Pericardium fibroblast (primary cell): ENCODE results near the gene DUSP15. TPM values are rescaled to one million over a fixed set of nuclear protein-coding genes. Genes with fewer than 3 reads are reported as not detected.

Source experiments
- total RNA-seq: library from RNA; depleted of rRNA; stranded (reverse); fragments of >200 nt; gene quantifications from 2 replicates; pipeline ENCODE4 v1.2.3, GENCODE V29; 2015

The DUSP15 gene
- 0.09 and 0.70 TPM in 2 replicates for total RNA-seq

DNA sequence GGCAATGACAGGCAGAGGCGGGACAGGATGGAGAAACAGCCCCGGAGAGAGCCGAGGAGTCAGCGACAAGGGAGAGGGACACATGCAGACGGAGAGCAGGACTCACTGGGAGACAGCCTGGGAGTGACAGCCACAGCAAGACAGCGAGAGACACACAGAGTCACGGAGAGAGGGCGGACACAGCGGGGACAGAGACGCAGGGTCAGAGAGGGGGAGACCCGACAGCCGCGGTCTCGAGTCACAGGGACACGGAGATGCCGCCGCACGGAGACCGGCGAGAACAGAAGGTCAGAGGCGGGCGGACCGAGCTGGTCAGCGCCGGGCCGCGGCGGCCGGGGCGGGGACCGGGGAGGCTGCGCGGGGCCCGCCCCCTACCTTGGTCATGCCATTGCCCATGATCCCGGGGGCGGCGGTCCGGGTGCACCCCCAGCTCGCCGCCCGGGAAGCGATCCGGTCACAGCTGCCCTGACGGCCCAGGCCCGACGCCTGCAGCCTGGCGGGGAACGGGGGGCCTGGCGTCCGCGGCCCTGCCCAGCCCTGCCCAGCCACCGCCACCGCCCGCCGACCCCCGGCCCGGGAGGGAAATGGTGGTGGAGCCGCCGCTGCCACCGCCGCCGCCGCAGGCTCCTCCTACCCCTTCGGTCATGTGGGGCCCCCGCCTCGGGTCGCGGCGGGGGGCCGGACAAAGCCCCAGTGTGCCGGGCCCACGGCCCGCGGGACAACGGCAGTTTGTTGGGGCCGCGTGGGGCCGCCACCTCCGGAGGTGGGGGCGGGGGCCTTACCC lies at the start of gene DUSP15, which contains the start of gene TTLL9:
Gene DUSP15, minus strand, starts transcription at position 586 of the 784 bp plus-strand sequence. Its CDS starts 190 bp downstream, at position 396.
Gene TTLL9, plus strand, starts transcription at position 693 of the 784 bp plus-strand sequence. CDS start 493 bp downstream, outside the sequence.

GRCh38 chr20:31845300-31845863 lies 24.9 kb downstream of the DUSP15 start, which contains the start of gene FOXS1:
FOXS1 (minus strand) TSS chr20:31845604; CDS start chr20:31845542, 62 bp downstream.

DNA sequence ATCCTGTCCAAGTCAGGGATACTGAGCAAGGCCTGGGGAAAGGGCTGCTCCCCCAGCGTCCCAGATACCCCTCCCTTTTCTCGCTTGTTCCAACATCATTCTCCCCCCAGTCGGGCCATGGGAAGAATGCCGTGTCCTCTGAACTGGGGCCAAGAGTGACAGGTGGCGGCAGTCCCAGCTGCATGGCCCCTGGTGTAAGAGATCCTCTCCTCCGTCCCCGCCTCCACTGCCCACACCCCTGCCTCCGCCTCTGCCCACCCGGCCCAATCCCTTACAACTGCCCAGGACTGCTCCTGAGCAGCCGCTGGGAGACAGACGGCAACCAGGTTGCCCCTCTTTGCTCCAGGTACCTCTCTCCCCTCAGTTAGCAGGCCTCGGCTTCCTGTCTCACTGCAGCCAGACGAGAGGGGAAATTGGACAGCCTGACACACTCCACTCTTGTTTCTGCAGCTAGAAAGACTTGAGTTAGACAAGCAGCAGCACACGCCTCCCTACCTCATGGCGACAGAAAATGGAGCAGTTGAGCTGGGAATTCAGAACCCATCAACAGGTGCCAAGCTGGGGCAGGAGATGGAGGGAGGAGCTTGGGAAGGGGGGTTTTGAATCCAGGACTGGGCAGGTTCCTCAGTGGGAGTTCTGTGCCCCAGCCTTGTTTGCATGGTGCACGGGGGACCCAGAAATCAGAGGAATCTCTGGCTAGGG lies 51.1 kb downstream of the DUSP15 start, which contains the start of gene MYLK2:
Gene MYLK2, plus strand, starts transcription at position 274 of the 702 bp plus-strand sequence. Its CDS starts 225 bp downstream, at position 499.

Other genes with a start within 250 kb of the DUSP15 start
- 0.23 TPM in 1 of 2 replicates, not detected in the other for gene COX4I2, start 232.6 kb downstream of the DUSP15 start, total RNA-seq
- gene BCL2L1, start 147.7 kb downstream of the DUSP15 start, total RNA-seq, result 50.5 and 86.2 TPM in 2 replicates
- gene TPX2, start 131.2 kb downstream of the DUSP15 start, total RNA-seq, result 6.3 and 7.5 TPM in 2 replicates
- not detected in 2 replicates for gene MYLK2, start 51.2 kb downstream of the DUSP15 start, total RNA-seq
- gene FOXS1, start 24.9 kb downstream of the DUSP15 start, total RNA-seq, result 1.1 TPM in 1 of 2 replicates, not detected in the other
- not detected in 2 replicates for gene TTLL9, start 107 bp upstream of the DUSP15 start, total RNA-seq
- gene PDRG1, start 81.5 kb upstream of the DUSP15 start, total RNA-seq, result 5.4 and 11.9 TPM in 2 replicates
- gene XKR7, start 97.6 kb upstream of the DUSP15 start, total RNA-seq, result not detected in 2 replicates
- not detected in 2 replicates for gene CCM2L, start 139.9 kb upstream of the DUSP15 start, total RNA-seq
- not detected in 2 replicates for gene HCK, start 181.7 kb upstream of the DUSP15 start, total RNA-seq
- gene TM9SF4, start 239.2 kb upstream of the DUSP15 start, total RNA-seq, result 30.5 and 36.3 TPM in 2 replicates